HG02571 (cell line): ENCODE measurements around the gene SHISA9.
"Not testable (repeated sequence)": the region's sequence is repeated elsewhere in the genome, so short reads cannot be mapped to it uniquely, and the experiment has no call there.

Source experiments
- ATAC-seq: cut with Tn5 transposase; IDR thresholded peaks from one replicate; pipeline ENCODE4 v1.9.1; 2021; ENCODE audit warnings: mild to moderate bottlenecking, moderate library complexity; ENCODE audit not compliant: unreplicated experiment

SHISA9 gene

DNA sequence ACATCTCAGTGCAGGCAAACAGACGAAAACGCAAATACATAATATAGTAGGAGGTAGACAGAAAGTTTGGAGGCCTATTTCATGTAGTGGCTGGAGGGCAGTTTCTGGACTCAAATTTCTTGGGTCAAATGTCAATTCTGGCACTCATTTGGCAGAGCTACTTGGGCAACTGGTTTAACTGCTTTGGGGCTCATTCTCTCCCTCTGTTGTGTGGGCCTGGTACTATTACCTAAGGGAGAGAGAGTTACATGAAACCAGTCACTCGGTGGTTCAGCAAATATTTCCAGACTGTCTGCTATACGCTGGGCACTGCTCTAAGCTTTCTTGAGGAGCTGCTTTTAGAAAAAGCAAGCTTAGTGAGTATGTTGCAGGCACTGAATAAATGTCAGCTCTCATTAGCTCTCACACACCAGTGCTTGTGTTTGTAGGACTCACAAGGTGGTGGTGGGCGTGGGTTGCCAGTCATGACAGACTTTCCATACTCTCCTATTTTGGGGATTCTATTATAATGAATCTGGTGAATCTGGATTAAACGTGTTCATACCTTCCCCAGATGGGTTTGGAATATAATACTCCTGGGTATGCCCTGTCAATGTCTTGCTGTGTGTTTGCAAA, 1.8 kb upstream of the SHISA9 start:
- ATAC-seq: no peak

DNA sequence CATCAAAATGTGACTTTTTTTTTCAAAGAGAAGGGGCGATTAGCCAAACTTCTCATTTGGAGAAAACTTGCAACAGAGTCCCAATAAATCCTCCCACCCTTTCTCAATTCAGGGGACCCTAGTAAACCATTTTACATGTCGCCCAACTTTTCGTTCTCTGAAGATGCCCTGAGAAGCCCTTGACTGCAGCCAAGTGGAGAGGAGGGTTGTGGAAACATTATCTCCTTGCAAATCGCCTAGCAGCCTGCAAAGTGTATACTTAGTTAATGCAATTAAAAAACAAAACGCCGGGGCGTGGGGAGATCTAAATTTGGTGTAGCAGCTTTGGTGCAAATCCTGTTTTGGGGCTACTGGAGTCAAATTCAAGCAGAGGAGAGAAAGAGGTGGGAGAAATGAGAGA, 1.2 kb upstream of the SHISA9 start:
- no peak for ATAC-seq

DNA sequence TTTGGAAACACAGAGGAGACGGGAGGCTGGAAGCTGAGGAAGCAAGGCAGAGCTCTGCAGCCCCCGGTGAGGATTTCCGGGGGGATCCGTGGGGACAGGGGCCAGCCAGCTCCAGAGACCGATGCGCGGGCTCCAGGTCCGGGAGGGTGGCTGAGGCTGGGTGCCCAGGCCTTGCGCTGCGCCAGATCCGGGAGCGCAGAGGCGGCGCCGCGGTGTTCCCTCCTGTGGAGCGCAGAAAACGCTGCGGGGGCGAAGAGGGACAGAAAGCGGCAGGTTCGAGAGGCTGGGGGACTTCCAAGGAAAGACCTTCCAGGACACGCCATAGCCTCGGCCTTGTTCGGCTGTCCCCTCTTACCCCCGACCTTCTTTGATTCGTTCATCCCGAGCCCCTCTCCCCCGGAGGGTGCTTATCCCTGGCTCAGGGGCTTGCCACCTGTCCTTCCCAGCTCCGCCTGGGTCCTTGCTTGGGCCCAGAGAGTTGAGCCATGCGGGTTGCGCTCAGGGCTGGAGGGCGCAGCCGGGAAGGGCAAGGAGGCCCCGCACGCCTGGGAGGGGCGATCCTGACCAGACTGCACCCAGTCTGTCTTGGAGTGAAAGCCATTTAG, 697 bp upstream of the SHISA9 start:
- ATAC-seq: no peak

GRCh38 chr16:12901204-12901596, 198 bp upstream of the SHISA9 start:
- ATAC-seq: no peak

- ATAC-seq: no peak
These were observed 1.3 kb downstream of the SHISA9 start for GRCh38 chr16:12902511-12903372.

DNA sequence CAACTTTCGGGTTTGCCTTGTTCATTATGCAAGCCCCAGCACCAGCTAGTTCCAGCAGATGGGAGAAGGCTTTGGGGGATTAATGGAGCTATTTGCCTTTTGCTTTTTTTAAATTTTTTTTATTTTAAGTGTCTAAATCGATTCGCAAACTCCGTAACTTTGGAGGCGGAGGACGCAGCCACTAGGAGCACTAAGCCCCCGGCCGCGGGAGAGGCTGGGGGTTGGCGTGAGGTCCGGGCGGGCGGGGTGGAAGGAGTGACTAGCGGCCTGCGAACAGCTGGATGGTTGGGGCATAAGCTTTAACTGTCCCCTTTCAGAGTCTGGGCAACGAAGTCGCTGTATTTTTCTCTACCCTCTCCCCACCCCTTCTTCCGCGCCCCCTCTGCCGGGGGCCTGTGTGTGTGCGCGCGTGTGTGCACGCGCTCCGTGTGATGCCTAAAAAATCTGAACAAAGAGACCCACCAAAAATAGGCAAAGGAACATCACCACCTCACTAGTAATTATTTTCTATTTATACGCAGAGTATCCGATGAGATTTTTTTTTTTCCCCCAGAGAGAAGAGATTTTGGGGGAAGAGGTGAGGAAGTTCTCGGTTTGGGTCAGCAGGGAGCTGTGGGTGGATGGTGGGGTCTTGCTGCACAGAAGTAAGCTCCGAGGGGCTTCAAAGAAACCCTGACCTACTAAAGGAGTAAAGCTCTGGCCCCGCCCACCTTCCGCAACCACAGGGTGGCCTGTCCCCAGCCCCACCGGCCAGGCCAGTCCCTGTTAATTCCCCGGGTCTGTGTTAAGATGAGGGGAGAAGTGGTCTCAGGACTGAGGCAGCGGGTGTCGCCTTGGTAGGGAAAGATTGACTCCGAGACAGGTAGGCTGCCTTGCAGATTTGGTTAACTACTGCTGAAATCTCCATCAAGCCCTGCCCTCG, 2.3 kb downstream of the SHISA9 start:
- ATAC-seq: no peak

DNA sequence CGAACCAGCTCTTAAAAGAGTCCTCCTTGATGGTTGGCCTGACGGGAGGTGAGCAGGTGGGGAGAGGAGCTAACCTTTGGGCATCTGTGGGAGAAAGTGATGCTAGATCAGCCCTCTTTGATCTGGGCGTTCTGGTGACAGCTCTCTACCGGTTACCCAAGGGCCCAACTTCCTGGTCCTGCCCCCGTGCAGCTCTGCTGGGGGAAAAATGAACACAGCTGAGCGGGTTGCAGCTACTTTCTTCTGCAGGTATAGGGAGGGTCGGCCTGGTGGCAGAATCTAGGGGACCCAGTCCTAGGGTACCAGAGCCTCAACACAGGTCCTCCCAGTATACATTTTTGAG, 2.9 kb downstream of the SHISA9 start:
- ATAC-seq: no peak

GRCh38 chr16:12906271-12906670, 4.9 kb downstream of the SHISA9 start:
- ATAC-seq: no peak

- no peak for ATAC-seq
These were observed 5.5 kb downstream of the SHISA9 start for GRCh38 chr16:12906765-12907516.

DNA sequence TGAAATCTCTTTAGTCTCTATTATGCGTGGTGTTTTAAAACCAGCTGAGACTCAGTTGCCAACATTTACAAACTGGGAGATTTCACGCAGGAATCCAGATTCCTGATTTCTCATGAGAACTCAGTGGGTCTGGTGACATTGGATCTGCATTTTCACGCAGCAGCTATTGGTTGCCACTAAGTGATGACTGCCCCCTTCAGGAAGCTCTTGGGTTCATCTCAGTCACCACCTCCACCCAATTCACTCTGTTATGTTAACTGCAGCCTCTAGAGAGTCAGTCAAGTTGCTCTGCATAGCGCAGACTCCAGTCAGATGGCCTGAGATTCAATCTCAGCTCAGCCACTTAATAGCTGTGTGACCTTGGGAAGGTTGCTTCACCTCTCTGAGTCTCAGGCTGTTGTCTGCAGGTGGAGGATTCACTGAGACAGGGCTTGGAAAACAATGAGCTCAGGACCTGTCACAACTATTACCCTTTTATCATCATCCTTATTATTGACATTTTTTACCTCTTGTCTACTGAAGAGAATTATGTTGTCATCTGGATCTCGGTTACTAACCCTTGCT, 6.4 kb downstream of the SHISA9 start:
- no peak for ATAC-seq

DNA sequence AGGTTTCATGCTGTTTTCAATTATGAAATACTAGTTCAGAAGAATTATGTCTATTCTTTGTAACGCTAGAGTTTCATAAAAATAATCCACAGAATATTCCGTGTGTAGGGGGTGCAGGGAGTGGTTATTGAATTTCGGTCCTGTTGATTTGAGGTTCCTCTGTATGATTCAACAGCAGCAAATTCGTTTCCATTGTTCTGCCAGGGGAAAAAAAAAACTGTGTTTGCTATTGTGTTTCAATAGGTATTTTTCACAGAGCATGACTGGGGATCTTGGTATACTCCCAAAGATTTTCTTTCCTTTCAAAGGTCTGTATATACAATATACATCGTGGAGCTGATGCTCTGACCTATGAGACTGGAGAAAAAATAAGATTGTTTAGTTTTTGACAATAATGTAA, 15.8 kb downstream of the SHISA9 start:
- ATAC-seq: no peak

DNA sequence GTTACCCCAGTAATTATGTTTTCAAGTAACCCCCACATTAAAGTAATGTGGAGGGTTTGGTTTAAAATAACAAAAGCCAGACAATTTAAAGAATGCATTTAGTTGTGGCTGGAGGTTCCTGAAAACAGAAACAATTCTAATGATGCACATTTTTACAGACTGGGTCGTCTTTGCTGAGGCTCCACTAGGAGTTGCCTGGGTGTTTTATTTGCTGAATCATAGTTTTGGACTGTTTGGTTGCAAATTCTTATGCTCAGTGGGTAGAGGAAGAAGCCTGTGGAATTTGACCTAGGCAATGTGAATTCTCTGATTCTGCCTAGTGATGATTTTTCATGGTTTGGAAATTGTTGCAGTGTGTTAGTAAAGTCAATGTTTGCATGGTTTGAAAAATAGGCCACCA, 16.3 kb downstream of the SHISA9 start:
- no peak for ATAC-seq

GRCh38 chr16:12920739-12921138, 19.3 kb downstream of the SHISA9 start:
- no peak for ATAC-seq

DNA sequence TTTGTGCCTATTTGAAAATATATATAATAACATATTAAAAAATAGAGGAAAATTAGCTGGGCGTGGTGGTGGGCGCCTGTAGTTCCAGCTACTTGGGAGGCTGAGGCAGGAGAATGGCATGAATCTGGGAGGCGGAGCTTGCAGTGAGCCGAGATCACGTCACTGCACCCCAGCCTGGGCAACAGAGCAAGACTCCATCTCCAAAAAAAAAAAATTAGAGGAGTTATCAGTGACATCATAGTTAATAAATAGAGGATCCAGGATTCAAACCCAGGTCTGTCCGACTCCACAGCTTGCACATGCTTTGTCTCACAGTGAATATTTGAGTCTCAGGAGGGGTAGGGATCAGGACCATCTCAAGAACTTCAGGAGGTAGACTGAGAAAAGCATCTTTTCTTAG, 22.2 kb downstream of the SHISA9 start:
- not testable (repeated sequence) for ATAC-seq

GRCh38 chr16:12925026-12925800, 23.8 kb downstream of the SHISA9 start:
- ATAC-seq: no peak

- ATAC-seq: no peak
These were observed 26.2 kb downstream of the SHISA9 start for GRCh38 chr16:12927591-12927990.

DNA sequence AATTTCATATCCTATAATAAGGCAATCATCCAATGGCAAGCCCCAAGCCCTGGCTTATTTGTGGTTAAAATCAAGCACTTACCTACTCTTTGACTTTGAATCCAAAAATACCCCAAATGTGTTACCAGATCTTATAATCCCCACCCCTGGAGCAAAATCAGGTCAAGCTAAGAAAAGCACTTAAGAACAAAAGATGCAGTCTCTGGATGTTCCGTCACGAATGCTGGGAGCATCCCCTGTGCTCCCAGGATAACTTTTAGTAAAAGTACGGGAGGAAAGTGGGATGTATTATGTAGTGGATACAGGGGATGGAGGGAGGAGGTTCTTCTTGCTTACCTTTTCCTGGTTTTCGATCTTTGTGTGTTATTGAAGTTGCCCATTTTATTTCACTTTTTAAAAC, 29.5 kb downstream of the SHISA9 start:
- ATAC-seq: no peak

DNA sequence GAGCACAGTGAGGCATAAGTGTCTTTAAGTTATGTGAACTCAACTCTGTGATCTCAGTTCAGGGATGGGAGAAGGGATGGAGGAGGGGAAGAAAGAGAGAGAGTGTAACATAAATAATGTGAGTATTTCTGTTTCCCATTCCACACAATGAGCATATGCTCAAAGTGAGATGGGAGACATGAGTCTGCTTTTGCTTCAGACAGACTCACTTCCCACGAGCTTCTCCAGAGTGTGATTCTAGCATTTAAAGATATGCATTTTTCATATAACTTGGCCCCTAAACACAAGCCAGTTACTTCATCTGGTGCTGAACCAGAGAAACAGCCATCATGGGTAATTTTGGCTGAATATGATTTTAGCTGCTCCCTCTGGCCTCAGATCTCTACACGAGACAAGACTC, 35.0 kb downstream of the SHISA9 start:
- no peak for ATAC-seq

DNA sequence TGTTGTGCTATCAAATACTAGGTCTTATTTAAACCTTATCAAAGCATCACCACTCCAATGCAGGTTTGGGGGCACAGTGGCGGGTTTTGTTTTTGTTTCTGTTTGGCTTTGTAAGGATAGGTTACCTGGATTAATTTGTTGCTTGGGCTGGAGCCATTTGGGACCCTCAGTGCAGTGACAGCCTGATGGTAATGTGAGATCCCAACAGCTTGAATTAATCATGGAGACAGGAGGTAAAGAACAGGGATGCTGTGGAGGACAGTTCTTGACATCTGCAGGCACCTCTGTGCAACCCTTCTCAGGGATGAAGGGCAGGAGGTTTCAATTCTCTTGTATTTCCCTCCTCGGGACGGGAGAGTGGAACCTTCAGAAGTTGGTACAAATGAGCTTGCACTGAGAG, 40.5 kb downstream of the SHISA9 start:
- no peak for ATAC-seq
